Stimulated activated naive CD4-positive, alpha-beta T cell (primary cell): ENCODE data around the gene TRANK1.
"Not testable (repeated sequence)": the region's sequence is repeated elsewhere in the genome, so short reads cannot be mapped to it uniquely, and the experiment has no call there.

ENCODE experiments used
- DNase-seq, 6 experiments: peaks; one replicate each; lab custom pipeline; 2025; lab: John Stamatoyannopoulos, UW

Gene TRANK1

DNA sequence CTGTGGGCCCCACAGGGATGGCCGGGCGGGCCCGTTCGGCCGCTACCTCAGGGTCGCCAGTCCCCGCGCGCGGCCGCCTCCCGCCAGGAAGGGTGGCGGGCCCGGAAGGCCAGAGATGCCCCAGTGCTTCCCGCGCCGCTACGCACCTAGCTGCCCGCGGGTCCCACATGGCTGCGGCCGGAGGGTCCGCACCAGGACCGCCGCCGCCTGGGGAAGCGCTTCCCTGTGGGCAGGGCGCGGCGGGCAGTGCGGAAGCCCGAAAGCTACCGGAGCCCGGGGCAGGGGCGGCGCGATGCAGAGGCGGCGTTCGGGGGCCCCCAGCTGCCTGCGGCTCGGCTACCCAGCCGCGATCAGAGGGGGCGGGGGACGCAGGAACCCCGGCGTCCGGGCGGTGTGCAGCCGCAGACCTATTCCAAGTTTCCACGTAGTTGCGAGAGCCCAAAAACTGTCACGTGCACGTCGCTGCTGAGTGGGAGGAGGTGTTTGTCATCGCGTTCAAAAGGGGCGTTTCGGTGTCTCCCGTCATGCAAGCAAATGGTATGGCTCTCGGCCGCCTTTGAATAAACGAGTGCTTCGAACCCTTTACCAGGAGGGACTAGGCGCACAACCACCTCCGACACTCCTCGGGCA lies at the start of gene TRANK1:
TSS of gene TRANK1 (minus strand) at position 414 of the 630 bp plus-strand sequence. CDS start at position 169, 245 bp downstream.
- peak; percentile 56 to 79 (median 74) for DNase-seq

DNA sequence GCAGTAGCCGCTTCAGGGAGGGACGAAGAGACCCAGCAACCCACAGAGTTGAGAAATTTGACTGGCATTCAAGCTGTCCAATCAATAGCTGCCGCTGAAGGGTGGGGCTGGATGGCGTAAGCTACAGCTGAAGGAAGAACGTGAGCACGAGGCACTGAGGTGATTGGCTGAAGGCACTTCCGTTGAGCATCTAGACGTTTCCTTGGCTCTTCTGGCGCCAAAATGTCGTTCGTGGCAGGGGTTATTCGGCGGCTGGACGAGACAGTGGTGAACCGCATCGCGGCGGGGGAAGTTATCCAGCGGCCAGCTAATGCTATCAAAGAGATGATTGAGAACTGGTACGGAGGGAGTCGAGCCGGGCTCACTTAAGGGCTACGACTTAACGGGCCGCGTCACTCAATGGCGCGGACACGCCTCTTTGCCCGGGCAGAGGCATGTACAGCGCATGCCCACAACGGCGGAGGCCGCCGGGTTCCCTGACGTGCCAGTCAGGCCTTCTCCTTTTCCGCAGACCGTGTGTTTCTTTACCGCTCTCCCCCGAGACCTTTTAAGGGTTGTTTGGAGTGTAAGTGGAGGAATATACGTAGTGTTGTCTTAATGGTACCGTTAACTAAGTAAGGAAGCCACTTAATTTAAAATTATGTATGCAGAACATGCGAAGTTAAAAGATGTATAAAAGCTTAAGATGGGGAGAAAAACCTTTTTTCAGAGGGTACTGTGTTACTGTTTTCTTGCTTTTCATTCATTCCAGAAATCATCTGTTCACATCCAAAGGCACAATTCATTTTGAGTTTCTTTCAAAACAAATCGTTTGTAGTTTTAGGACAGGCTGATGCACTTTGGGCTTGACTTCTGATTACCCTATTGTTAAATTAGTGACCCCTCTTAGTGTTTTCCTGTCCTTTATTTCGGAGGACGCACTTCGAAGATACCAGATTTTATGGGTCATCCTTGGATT lies 48.8 kb upstream of the TRANK1 start, which contains the start of gene MLH1:
TSS of gene MLH1 (plus strand) at position 193 of the 958 bp plus-strand sequence. CDS start at position 223, 30 bp downstream.
- DNase-seq: no peak

DNA sequence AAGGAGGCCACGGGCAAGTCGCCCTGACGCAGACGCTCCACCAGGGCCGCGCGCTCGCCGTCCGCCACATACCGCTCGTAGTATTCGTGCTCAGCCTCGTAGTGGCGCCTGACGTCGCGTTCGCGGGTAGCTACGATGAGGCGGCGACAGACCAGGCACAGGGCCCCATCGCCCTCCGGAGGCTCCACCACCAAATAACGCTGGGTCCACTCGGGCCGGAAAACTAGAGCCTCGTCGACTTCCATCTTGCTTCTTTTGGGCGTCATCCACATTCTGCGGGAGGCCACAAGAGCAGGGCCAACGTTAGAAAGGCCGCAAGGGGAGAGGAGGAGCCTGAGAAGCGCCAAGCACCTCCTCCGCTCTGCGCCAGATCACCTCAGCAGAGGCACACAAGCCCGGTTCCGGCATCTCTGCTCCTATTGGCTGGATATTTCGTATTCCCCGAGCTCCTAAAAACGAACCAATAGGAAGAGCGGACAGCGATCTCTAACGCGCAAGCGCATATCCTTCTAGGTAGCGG lies 48.0 kb upstream of the TRANK1 start, which contains the start of gene EPM2AIP1:
TSS of gene EPM2AIP1 (minus strand) at position 326 of the 520 bp plus-strand sequence. CDS start at position 272, 54 bp downstream.
- DNase-seq: no peak

DNA sequence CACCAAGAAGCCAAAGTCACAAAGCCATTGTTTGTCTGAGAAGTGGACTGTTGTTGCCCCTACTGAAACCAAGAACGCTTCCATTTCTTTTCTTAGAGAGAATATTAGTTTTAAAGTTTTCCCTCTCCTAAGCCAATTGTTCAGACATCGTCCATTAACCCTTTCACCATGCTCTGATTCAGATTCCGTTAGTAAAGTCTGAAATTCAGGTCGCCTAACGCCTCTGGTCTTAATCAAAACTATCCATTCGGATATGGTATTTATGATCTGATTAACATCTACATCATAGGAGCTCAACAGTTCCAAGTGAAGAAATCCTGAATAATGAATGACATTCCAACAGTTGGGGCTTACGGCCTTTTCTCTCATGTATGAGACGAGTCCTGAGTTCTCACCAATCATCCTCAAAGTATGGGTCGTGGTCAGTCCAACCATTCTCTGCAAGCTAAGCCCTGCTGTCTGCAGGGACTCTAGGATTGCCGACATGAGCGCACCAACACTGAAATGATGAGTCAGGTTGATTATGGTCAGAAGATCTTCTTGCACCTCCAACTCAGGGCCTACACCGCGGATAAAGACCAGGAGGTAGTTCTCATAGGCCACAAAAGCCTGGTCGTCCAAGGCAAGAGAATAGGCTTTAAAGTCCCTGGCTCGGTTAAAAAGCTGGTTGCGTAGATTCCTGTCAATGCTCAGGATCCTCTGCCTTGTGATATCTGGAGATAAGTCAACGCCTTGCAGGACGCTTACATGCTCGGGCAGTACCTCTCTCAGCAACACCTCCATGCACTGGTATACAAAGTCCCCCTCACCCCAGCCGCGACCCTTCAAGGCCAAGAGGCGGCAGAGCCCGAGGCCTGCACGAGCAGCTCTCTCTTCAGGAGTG lies 47.3 kb upstream of the TRANK1 start:
- DNase-seq: no peak

DNA sequence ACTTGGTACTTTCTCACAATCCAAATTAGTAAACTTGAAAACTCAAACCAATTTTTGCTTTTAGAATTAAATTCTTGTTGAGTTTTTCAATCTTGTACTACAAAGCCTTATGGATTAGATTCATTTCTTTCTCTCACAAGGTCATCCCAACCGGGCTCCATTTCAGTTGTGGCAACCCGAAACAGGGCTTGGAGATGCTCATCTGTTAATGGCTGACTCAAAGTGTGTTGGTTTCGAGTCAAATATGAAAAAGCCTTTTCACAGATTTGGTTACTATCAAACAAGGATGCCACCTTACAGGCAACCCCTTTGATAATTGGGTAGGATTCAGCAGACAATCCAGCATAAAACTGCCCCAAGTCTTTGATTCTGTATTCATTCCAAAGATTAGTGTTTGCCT lies 46.3 kb upstream of the TRANK1 start:
- DNase-seq: no peak

DNA sequence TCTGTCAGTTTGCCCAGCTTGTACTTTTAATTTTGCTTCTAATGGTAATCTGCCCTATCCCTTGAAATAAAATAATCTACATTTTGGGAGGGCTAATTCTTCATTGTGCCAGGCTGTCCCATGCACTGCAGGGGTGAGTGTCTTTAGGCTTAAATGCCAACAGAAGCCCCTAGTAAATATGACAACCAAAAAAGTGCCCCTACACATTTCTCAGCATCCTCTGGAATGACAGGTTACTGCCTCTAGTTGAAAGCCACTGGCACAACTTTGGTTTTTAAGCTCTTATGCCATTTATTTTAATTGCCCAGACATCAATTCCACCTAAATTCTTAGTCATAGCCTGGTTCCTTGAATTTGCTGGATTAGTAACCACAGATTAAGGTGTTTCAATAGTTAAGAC lies 44.7 kb upstream of the TRANK1 start:
- no peak for DNase-seq

DNA sequence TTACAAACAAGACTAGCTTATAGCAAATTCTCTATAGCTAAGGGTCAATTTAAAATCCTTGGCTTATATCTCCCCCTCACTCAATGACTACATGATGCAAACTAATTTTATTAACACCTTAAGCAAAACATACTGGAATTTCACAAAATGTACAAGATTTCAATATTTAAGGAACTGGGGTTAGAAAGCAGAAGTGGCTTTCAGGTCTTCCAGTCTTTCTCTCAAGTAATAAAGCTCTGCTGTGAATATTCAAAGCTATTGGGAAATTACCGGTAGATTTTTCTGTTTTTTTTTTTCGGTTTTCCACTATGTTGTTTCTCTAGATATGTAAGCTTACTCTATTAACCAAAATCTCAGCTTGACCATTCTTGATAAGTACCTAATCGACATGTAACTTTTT lies 44.2 kb upstream of the TRANK1 start:
- no peak for DNase-seq

DNA sequence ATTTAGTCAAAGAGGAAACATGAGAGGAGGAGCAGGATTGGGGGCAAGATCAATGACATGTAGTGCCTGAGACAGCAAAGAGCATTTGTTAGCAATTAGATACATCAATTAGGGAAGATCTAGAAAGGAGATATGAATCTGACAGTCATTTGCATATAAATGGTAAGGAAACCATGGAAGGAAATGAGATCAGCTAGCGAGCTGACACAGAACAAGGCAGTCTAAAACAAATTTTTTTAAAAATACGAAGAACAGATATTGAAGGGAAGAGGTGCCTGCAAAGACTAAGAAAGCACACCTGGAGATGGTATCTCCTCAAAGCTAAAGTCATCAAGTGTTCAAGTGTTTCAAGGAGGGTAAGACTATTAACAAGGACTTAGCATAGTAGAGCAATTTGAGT lies 43.5 kb upstream of the TRANK1 start:
- DNase-seq: no peak

DNA sequence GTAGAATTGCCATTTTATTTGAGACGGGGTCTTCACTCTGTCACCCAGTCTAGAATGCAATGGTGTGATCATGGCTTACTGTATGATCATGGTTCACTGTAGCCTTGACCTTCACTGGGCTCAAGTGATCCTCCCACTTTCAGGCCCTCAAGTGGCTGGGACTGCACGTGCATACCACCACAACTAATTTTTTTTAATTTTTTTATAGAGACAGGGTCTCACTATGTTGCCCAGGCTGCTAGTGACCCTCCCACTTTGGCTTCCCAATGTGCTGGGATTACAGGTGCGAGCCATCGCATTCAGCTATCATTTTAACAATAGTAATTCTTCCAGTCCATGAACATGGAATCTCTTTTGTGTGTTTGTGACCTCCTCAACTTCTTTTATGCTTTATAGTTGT lies 36.2 kb upstream of the TRANK1 start:
- no peak for DNase-seq

DNA sequence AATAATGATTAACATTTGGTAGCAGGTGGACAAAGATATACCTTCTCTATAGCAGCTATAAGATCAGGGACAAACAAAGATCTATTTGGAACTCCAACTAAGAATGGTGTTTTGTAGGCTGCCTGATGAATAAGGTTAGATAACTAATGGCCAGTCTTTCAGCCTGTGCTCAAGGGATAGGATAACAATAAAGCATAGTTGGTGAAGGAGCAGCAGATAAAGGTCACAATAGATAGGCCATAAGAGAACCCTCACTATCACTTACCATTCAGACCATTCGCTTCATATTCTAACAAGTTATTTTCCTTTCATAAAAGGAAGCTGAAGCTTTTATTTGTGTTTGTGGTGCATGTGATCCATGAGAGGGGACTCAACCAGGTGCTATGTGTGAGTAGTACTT lies 28.3 kb upstream of the TRANK1 start:
- no peak for DNase-seq

DNA sequence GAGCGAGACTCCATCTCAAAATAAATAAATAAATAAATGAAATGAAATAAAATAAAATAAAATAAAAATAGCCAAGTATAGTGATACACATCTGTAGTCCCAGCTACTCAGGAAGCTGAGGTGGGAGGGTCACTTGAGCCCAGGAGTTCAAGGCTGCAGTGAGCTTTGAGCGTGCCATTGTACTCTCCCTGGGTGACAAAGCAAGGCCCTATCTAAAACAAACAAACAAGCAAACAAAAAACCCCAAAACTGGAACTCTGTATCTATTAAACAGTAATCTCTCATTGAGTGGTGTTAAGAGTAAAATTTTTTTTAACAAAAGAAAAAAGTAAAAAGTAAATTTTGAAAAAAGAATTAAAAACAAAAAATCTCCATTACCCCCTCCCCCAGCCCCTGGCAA lies 27.3 kb upstream of the TRANK1 start:
- no peak for DNase-seq

DNA sequence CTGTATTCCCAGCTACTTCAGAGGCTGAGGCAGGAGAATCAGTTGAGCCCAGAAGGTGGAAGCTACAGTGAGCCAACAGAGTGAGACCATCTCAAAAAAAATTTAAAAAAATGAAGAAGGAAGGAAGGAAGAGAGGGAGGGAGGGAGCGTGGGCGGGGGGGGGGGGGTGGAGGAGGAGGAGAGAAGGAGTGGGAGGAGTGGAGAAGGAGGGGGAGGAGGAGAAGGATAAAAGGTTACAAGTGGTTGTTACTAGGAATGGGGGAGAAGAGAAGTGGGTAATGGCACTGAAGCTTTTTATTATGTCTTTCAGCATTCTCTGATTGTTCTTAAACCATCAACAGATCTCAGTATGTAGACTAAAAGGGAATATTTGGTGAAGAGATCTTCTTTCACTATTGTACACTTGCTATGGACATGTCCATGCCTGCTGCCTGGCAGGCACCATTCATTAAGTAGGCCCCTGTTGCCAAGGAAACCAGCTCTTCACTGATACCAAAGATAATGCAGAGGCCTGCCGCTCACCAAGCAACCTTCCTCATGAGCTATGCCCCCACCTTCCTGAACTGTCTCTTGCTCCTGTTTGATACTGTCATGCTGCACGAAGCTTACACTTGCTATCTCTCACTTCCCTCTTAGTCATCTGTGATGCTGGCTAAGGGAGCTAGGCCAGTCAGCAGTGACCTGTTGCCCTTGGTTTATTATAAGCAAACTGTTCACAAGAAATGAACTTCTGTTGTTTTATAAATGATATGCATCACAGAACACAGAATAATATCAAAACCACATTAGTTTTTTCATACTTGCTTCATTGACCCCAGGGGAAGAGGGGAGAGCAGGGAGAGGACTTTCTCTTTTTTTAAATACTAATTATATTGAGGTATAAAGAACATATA lies 24.9 kb upstream of the TRANK1 start:
- peak in 2 of 6 experiments; percentile 2 to 11 for DNase-seq

DNA sequence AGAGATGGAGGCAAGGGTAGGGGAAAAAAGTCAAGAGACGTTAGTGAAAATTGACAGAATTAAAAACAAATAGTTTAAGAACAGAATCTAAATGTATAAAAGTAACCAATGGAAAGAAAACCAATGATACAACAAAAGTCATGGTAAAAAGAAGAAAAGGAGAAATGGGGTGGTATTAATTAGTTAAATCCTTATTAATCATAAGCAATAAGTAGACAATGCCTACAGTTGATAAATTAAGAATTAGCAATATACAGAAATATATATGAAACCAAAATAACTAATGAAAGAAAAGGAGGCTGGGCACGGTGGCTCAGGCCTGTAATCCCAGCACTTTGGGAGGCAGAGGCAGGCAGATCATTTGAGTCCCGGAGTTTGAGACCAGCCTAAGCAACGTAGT lies 24.2 kb upstream of the TRANK1 start:
- DNase-seq: no peak

DNA sequence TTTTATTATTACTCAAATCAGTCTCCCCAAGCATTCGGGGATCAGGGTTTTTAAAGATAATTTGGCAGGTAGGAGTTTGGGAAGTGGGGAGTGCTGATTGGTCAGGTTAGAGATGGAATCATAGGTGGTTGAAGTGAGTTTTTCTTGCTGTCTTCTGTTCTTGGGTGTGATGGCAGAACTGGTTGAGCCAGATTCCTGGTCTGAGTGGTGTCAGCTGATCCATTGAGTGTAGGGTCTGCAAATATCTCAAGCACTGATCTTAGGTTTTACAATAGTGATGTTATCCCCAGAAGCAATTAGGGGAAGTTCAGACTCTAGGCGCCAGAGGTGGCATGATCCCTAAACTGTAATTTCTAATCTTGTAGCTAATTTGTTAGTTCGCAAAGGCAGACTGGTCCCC lies 20.6 kb upstream of the TRANK1 start:
- no peak for DNase-seq

DNA sequence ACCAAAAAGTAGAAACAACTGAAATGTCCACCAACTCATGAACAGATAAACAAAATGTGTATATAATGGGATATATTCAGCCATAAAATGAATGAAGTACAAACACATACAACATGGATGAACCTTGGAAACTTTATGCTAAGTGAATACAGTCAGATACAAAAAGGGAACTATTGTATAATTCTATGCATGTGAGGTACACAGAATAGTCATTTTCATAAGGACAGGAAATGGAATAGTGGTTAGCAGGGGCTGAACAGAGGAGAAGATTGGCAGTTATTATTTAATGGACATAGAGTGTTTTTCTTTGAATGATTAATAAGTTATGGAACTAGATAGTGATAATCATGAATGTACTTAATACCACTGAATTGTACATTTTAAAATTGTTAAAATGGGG lies 20.0 kb upstream of the TRANK1 start:
- no peak for DNase-seq

DNA sequence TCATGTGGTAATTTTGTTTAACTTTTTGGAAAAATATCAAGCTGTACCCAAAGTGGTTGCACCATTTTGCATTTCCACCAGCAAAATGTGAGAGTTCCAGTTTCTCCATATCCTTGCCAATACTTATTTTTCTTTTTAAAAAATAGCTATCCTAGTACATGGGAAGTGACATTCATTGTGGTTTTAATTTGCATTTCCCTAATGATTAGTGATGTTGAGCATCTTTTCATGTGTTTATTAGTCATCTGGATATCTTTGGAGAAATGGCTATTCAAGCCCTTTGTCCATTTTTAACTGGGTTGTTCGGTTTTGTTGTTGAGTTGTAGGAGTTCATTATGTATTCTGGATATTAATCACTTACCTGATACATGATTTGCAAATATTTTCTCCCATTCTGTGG lies 19.5 kb upstream of the TRANK1 start:
- DNase-seq: no peak

DNA sequence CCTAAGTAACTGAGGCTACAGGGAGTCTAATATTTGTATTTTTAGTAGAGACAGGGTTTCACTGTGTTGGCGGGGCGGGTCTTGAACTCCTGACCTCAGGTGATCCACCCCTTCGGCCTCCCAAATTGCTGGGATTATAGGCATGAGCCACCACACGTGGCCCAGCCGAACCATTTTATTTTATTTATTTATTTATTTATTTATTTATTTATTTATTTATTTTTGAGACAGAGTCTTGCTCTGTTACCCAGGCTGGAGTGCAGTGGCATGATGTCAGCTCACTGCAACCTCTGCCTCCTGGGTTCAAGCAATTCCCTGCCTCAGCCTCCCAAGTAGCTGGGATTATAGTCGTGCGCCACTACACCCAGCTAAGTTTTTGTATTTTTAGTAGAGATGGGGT lies 18.2 kb upstream of the TRANK1 start:
- not testable (repeated sequence) for DNase-seq

DNA sequence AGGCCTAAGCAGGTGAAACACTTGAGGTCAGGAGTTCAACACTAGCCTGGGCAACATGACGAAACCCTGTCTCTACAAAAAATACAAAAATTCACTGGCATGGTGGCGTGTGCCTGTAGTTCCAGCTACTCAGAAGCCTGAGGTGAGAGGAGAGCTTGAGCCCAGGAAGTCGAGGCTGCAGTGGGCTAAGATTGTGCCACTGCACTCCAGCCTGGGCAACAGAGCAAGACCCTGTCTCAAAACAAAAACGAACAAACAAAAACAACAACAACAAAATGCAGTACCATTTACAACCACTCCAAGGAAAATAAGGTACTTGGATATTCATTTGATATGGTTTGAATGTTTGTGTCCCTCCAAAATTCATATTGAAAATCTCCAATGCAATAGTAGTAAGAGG lies 15.6 kb upstream of the TRANK1 start:
- no peak for DNase-seq

DNA sequence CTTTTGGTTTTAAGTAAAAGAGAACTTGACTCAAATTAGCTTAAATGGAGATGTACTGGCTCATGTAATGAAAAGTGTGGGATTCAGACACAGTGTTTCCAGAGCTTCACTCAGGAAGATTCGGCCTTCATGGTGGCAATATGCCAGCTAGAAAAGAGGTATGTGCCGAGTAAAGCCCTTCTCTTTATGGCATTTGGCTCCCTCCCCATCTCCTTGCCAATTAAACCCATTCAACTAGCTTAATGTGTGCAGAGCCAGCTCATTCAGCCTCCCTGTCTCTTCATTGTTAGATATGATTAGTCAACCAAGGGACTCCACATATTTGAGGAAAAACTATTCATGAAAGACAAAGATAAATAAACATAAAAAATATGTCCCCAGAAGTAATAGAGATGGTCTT lies 15.0 kb upstream of the TRANK1 start:
- no peak for DNase-seq

DNA sequence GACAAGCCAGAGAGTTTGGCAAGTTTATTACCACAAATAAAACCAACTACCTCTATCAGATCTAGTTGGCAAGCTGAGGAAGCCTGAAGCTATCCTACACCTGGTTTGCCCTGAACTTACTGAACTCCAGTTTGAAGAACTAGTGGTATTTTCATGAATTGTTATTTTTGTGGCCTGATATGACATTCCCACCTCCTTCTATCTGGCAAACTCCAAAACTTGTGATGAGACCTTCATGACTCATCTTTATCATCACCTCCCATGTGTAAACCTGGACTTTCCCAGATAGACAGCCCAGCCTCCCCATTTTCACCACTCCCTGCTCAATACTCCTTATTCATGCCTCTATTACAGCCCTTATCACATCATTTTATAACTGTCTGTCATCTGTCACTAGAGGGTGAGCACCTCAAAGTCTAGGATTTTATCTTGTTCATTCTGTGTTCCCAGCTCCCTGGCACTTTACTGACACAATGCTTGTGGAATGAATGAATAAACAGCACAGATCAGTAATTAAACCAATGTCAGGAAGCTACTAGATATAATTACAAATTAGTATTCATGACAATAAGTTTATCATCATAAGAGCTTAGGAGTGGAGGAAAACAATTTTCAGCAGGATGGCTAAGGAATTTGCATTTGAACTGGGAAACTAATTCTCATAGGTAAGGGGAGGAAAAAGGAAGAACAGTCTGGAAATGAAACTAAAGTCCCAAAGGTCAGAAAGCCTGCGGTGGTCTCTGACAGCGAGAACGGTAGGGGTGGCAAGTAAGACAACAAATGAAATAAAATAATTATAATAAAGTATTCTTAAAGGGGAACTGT lies 13.2 kb upstream of the TRANK1 start:
- no peak for DNase-seq
